ENCODE results near the gene B4GALT2.
A peak's percentile ranks its signal among the peaks of the same experiment; 100 is the strongest.

B4GALT2 gene

DNA sequence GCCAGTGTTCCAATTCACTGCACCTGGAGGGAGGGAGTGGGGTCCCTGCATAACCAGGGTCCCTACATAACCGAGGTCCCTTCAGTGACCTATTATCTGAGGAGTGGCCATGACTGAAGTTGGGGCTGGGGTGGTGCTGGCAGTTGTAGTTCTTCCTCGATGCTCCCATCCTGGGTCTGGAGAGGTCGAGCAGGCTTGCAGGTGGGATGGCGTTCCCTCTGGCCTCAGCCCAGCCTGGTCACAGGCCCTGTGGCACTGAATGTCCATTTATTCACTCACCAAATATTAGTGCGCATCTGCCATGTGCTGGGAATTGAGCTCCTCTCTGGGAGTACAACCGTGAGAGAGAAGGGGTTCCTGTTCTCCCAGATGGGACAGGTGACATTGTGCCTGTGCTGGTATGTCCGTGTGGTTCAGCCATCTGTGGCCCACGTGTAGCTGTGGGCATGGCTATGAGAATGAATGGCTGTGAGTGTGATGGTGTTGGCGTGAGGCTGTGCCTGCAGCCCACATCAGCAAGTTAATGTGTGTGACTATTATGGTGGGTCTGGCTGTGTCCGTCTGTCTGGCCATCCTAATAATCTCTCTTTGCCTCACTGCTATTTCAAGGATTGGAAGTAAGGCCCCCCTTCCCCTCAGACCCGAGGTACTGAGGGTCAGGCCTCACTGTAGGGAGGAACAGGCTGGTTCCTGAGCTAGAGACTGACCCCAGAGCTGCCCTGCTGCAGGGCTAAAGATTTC is 56.1 kb downstream of the B4GALT2 start:
- Histone ChIP-seq H3K9ac (ENCODE audit: low read depth in 1 of 2, low read length in 2 of 2) (no peak overlapping the region), H3K27ac (ENCODE audit: low read depth in 2 of 2, low read length in 2 of 2) (no peak overlapping the region)

DNA sequence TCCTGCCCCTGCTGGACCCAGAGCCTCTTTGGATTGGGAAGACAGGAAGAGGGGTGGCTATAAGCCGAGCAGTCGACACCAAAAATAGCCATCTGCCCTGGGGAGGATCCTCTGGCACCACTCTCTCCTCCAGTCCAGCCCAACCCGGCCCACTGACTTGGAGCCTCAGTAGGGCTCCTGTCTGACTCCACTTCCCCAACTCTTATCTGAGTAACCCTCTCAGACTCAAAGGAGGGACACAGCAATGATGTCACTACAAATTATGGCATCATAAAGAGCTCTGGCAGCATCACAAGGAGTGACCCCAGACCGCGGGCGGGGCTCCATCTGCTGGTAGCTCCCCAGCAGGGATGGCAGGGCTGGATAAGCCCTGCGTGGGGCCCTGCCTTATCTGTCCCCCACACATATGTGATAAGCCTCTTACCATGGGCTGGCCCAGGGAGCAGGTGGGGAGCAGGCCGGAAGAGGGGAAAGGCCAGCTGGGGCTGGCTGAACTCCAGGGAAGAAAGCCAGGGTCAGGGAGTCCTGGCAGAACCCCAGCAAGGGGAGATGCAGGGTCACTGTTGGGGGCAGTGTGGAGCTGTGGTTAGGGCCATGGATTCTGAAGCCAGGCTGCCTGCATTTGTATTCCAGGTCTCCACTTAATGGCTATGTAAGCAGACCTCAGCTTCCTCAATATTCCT is 56.9 kb downstream of the B4GALT2 start:
- H3K4me3 ChIP-seq (ENCODE audit: low read length in 2 of 2) = no peak overlapping the region

More for the DNA sequence above, 56.1 kb downstream of the B4GALT2 start:
- H3K4me3 ChIP-seq (ENCODE audit: low read length in 2 of 2) = no peak overlapping the region
- no peaks in the 10 kb centered on the region for H3K9me3 ChIP-seq (ENCODE audit: control insufficient read depth in 2 of 2, low read length in 2 of 2)
- H3K27me3 ChIP-seq (ENCODE audit: control insufficient read depth in 2 of 2, insufficient read depth in 2 of 2, low read length in 2 of 2) = no peaks in the 10 kb centered on the region
- H3K36me3 ChIP-seq (ENCODE audit: control insufficient read depth in 2 of 2, insufficient read depth in 2 of 2, low read length in 2 of 2) = no peaks in the 10 kb centered on the region
- H3K4me1 ChIP-seq (ENCODE audit: control insufficient read depth in 2 of 2, insufficient read depth in 2 of 2, low read length in 2 of 2) = peaks cover 25 to 26% of the 10 kb centered on the region in 2 donors

DNA sequence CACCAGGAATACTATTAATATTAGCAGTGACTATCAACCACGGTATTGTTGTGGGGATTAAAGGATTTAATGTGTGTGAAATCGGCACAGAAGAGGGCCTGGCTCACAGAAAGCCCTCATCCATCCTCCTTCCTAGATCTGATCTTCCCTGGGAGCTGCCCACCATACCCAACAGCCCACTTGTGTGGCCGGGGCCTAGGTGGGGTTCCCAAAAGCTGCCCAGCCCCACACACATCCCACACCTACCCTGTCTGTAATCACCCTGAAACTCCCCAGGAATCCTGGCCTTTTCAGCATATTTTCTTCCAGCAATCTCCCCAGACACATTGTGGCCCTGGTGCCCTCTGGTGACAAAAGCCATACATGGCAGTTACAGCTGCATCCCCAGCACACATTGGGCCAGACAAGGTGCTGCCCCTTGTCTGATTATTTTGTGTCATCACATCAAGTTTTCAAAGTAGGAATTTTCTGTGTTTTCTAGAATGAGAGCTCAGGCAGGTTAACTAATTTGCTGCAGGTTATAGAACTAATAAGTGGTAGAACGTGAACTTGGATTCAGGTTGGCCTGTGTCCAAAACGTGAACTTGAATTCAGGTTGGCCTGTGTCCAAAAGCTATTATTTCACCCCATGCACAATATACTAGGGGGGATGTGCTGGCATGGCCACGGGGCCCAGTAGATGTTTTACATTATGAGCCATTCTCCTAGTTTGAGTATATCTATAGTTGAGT is 57.6 kb downstream of the B4GALT2 start:
- H3K27ac ChIP-seq (ENCODE audit: low read depth in 2 of 2, low read length in 2 of 2) = peak overlapping the region in 1 of 2 donors; percentile 16
- H3K9ac ChIP-seq (ENCODE audit: low read depth in 1 of 2, low read length in 2 of 2) = no peak overlapping the region
- H3K4me1 ChIP-seq (ENCODE audit: control insufficient read depth in 2 of 2, insufficient read depth in 2 of 2, low read length in 2 of 2) = peaks cover 22% of the 10 kb centered on the region in 2 donors

More for the DNA sequence above, 56.9 kb downstream of the B4GALT2 start:
- Histone ChIP-seq H3K36me3 (ENCODE audit: control insufficient read depth in 2 of 2, insufficient read depth in 2 of 2, low read length in 2 of 2) (no peaks in the 10 kb centered on the region), H3K9me3 (ENCODE audit: control insufficient read depth in 2 of 2, low read length in 2 of 2) (no peaks in the 10 kb centered on the region), H3K27ac (ENCODE audit: low read depth in 2 of 2, low read length in 2 of 2) (peak overlapping the region in 1 of 2 donors; percentile 16), H3K27me3 (ENCODE audit: control insufficient read depth in 2 of 2, insufficient read depth in 2 of 2, low read length in 2 of 2) (no peaks in the 10 kb centered on the region), H3K9ac (ENCODE audit: low read depth in 1 of 2, low read length in 2 of 2) (no peak overlapping the region), H3K4me1 (ENCODE audit: control insufficient read depth in 2 of 2, insufficient read depth in 2 of 2, low read length in 2 of 2) (peaks cover 25 to 26% of the 10 kb centered on the region in 2 donors)

DNA sequence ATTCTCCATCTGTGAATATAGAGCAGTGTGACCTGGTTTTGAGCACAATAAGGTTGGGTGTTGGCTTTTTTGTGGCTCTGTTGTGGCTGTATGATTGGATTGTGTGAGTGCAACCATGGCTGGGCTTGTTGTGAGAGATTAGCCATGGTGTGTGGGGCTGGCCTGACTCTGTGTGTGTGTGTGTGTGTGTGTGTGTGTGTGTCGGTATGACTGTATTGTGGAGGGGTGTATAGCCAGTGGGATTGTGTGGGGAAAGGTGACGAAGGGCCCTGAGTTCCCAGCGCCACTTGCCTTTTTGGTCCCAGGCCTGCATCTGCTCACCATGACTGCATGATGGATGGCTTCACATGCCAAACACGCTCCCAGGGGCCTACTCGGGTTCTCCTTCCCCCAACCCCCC is 58.1 kb downstream of the B4GALT2 start:
- peaks cover 16% of the 10 kb centered on the region in 2 donors for H3K4me1 ChIP-seq (ENCODE audit: control insufficient read depth in 2 of 2, insufficient read depth in 2 of 2, low read length in 2 of 2)
- no peak overlapping the region for H3K4me3 ChIP-seq (ENCODE audit: low read length in 2 of 2)
- no peak overlapping the region for H3K9ac ChIP-seq (ENCODE audit: low read depth in 1 of 2, low read length in 2 of 2)
- no peaks in the 10 kb centered on the region for H3K27me3 ChIP-seq (ENCODE audit: control insufficient read depth in 2 of 2, insufficient read depth in 2 of 2, low read length in 2 of 2)
- no peaks in the 10 kb centered on the region for H3K9me3 ChIP-seq (ENCODE audit: control insufficient read depth in 2 of 2, low read length in 2 of 2)
- H3K27ac ChIP-seq (ENCODE audit: low read depth in 2 of 2, low read length in 2 of 2) = no peak overlapping the region
- H3K36me3 ChIP-seq (ENCODE audit: control insufficient read depth in 2 of 2, insufficient read depth in 2 of 2, low read length in 2 of 2) = no peaks in the 10 kb centered on the region

More for the DNA sequence above, 57.6 kb downstream of the B4GALT2 start:
- H3K9me3 ChIP-seq (ENCODE audit: control insufficient read depth in 2 of 2, low read length in 2 of 2) = no peaks in the 10 kb centered on the region
- H3K4me3 ChIP-seq (ENCODE audit: low read length in 2 of 2) = no peak overlapping the region
- H3K36me3 ChIP-seq (ENCODE audit: control insufficient read depth in 2 of 2, insufficient read depth in 2 of 2, low read length in 2 of 2) = no peaks in the 10 kb centered on the region
- no peaks in the 10 kb centered on the region for H3K27me3 ChIP-seq (ENCODE audit: control insufficient read depth in 2 of 2, insufficient read depth in 2 of 2, low read length in 2 of 2)

DNA sequence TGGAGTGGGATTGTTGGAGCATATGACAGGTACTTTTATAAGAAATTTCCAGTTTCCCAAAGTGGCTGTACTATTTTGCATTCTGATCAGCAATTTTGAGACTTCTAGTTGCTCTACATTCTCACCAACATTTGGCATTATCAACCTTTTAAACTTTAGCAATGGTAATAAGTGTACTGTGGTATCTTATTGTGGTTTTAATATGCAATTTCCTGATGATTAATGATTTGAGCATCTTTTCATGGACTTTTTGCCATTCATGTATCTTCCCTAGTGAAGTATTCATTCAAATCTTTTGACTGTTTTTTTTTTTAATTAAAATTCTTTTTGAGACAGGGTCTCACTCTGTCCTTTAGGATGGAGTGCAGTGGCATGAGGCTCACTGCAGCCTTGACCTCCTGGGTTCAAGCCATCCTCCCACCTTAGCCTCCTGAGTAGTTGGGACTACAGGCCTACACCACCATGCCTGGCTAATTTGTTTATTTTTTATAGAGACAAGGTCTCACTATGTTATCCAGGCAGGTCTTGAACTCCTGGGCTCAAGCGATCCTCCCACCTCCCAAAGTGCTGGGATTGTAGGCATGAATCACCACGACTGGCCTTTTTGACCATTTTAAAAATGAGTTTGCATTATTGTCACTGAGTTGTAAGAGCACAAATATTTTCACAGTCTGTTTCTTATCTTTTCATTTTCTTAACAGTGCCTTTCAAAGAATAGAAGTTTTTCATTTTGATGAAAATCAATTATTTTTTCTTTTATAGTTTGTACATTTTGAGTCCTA is 60.1 kb downstream of the B4GALT2 start:
- Histone ChIP-seq H3K27ac (ENCODE audit: low read depth in 2 of 2, low read length in 2 of 2) (no peak overlapping the region), H3K9me3 (ENCODE audit: control insufficient read depth in 2 of 2, low read length in 2 of 2) (no peaks in the 10 kb centered on the region), H3K27me3 (ENCODE audit: control insufficient read depth in 2 of 2, insufficient read depth in 2 of 2, low read length in 2 of 2) (no peaks in the 10 kb centered on the region), H3K4me1 (ENCODE audit: control insufficient read depth in 2 of 2, insufficient read depth in 2 of 2, low read length in 2 of 2) (peaks cover 10 to 11% of the 10 kb centered on the region in 2 donors), H3K36me3 (ENCODE audit: control insufficient read depth in 2 of 2, insufficient read depth in 2 of 2, low read length in 2 of 2) (no peaks in the 10 kb centered on the region), H3K4me3 (ENCODE audit: low read length in 2 of 2) (no peak overlapping the region), H3K9ac (ENCODE audit: low read depth in 1 of 2, low read length in 2 of 2) (no peak overlapping the region)

DNA sequence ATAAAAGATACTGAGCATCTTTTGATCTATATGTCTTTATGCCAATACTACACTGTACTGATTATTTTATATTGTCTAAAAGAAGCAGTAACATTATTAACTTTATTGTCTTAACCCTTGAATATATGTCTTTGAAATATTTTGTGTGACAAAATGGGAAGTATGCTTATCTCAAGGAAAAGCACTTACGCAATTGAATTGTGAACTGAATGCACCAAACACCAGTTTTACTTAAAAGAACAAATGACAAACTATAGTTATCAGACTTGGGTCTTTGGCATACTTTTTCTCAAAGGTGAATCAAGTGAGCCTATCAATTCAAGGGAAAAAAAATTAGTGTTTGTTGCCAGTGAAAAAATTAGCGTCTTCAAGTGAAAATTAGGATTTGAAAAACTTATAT is 61.4 kb downstream of the B4GALT2 start:
- Histone ChIP-seq H3K4me1 (ENCODE audit: control insufficient read depth in 2 of 2, insufficient read depth in 2 of 2, low read length in 2 of 2) (peaks cover 9 to 10% of the 10 kb centered on the region in 2 donors), H3K9me3 (ENCODE audit: control insufficient read depth in 2 of 2, low read length in 2 of 2) (no peaks in the 10 kb centered on the region), H3K27me3 (ENCODE audit: control insufficient read depth in 2 of 2, insufficient read depth in 2 of 2, low read length in 2 of 2) (no peaks in the 10 kb centered on the region), H3K27ac (ENCODE audit: low read depth in 2 of 2, low read length in 2 of 2) (no peak overlapping the region), H3K9ac (ENCODE audit: low read depth in 1 of 2, low read length in 2 of 2) (no peak overlapping the region), H3K36me3 (ENCODE audit: control insufficient read depth in 2 of 2, insufficient read depth in 2 of 2, low read length in 2 of 2) (no peaks in the 10 kb centered on the region), H3K4me3 (ENCODE audit: low read length in 2 of 2) (no peak overlapping the region)
